ENCODE results near the gene ZFAND3.
"Not testable (repeated sequence)": the region's sequence is repeated elsewhere in the genome, so short reads cannot be mapped to it uniquely, and the experiment has no call there.

ZFAND3 gene

GRCh38 chr6:37972994-37973757, 153.6 kb downstream of the ZFAND3 start:
- no peak for DNase-seq (ENCODE audit: low read depth)

- no peak for DNase-seq (ENCODE audit: low read depth)
These were observed 154.9 kb downstream of the ZFAND3 start for GRCh38 chr6:37974381-37974780.

- no peak for DNase-seq (ENCODE audit: low read depth)
These were observed 155.4 kb downstream of the ZFAND3 start for GRCh38 chr6:37974943-37975342.

GRCh38 chr6:37977715-37978114, 158.2 kb downstream of the ZFAND3 start:
- no peak for DNase-seq (ENCODE audit: low read depth)

- no peak for DNase-seq (ENCODE audit: low read depth)
These were observed 160.1 kb downstream of the ZFAND3 start for GRCh38 chr6:37979392-37980221.

GRCh38 chr6:37980222-37980595, 160.7 kb downstream of the ZFAND3 start:
- DNase-seq (ENCODE audit: low read depth), result no peak

- DNase-seq (ENCODE audit: low read depth), result no peak
These were observed 162.1 kb downstream of the ZFAND3 start for GRCh38 chr6:37981626-37982025.

- no peak for DNase-seq (ENCODE audit: low read depth)
These were observed 162.8 kb downstream of the ZFAND3 start for GRCh38 chr6:37982317-37982716.

GRCh38 chr6:37983720-37984501, 164.4 kb downstream of the ZFAND3 start:
- DNase-seq (ENCODE audit: low read depth), result no peak

- DNase-seq (ENCODE audit: low read depth), result no peak
These were observed 165.1 kb downstream of the ZFAND3 start for GRCh38 chr6:37984578-37984977.

GRCh38 chr6:37985355-37985754, 165.8 kb downstream of the ZFAND3 start:
- DNase-seq (ENCODE audit: low read depth), result no peak

GRCh38 chr6:37987018-37987417, 167.5 kb downstream of the ZFAND3 start:
- peak; percentile 70 for DNase-seq (ENCODE audit: low read depth)

GRCh38 chr6:37987559-37987958, 168.0 kb downstream of the ZFAND3 start:
- DNase-seq (ENCODE audit: low read depth), result no peak

- peak; percentile 24 for DNase-seq (ENCODE audit: low read depth)
These were observed 168.6 kb downstream of the ZFAND3 start for GRCh38 chr6:37988127-37988526.

GRCh38 chr6:37988696-37989095, 169.2 kb downstream of the ZFAND3 start:
- peak; percentile 45 for DNase-seq (ENCODE audit: low read depth)

- peak; percentile 91 for DNase-seq (ENCODE audit: low read depth)
These were observed 171.4 kb downstream of the ZFAND3 start for GRCh38 chr6:37990762-37991525.

- DNase-seq (ENCODE audit: low read depth), result no peak
These were observed 173.2 kb downstream of the ZFAND3 start for GRCh38 chr6:37992749-37993148.

GRCh38 chr6:37993194-37993593, 173.7 kb downstream of the ZFAND3 start:
- not testable (repeated sequence) for DNase-seq (ENCODE audit: low read depth)

GRCh38 chr6:37993596-37993995, 174.1 kb downstream of the ZFAND3 start:
- no peak for DNase-seq (ENCODE audit: low read depth)

- peak; percentile 63 for DNase-seq (ENCODE audit: low read depth)
These were observed 174.7 kb downstream of the ZFAND3 start for GRCh38 chr6:37994223-37994622.

GRCh38 chr6:37998366-37998765, 178.8 kb downstream of the ZFAND3 start:
- no peak for DNase-seq (ENCODE audit: low read depth)

GRCh38 chr6:38001386-38001785, 181.9 kb downstream of the ZFAND3 start:
- DNase-seq (ENCODE audit: low read depth), result no peak
